CD14-positive monocyte (primary cell): ENCODE measurements around the gene LDLR. TPM values are rescaled to one million over a fixed set of nuclear protein-coding genes. Genes with fewer than 3 reads are reported as not detected.
"Not testable (repeated sequence)": the region's sequence is repeated elsewhere in the genome, so short reads cannot be mapped to it uniquely, and the experiment has no call there.

Experiments
- DNase-seq, 3 donors: peaks; one replicate each; pipeline ENCODE4 v3.0.0-alpha.2; 2011 to 2022
- H2AFZ ChIP-seq: 2 replicates; pipeline ENCODE4 v1.6.0; 2012; ENCODE audit warnings: mild to moderate bottlenecking, low read depth, low read length, inconsistent platforms; ENCODE audit not compliant: insufficient read depth, poor library complexity, severe bottlenecking
- H3K27ac ChIP-seq, 2 donors: 1 replicate in 1 of 2; 2 replicates in 1 of 2; pipeline ENCODE4 v1.5.1; 2012 to 2013; ENCODE audit warnings: low read length in 2 of 2, control low read depth in 1 of 2, inconsistent platforms in 1 of 2, low read depth in 1 of 2, mild to moderate bottlenecking in 1 of 2
- H3K27me3 ChIP-seq, 2 donors: one replicate each; pipeline versions ENCODE4 v1.6.0 to v1.6.1; 2011 to 2013; ENCODE audit warnings: low read length in 2 of 2; ENCODE audit not compliant: control insufficient read depth in 2 of 2, insufficient read depth in 2 of 2
- H3K36me3 ChIP-seq, 2 donors: replicated peaks in 1 of 2; 1 replicate in 1 of 2; 2 replicates in 1 of 2; pipeline versions ENCODE4 v1.5.1 to v1.6.1; 2012 to 2013; ENCODE audit warnings: low read length in 2 of 2, control low read depth in 1 of 2, inconsistent platforms in 1 of 2, mild to moderate bottlenecking in 1 of 2; ENCODE audit not compliant: insufficient read depth in 2 of 2, control insufficient read depth in 1 of 2
- H3K4me1 ChIP-seq, 2 donors: 1 replicate in 1 of 2; 2 replicates in 1 of 2; pipeline versions ENCODE4 v1.5.1 to v1.6.1; 2012 to 2013; ENCODE audit warnings: low read length in 2 of 2, control low read depth in 1 of 2, inconsistent platforms in 1 of 2, mild to moderate bottlenecking in 1 of 2, moderate library complexity in 1 of 2; ENCODE audit not compliant: insufficient read depth in 2 of 2, control insufficient read depth in 1 of 2
- H3K4me2 ChIP-seq: replicated peaks from 2 replicates; pipeline ENCODE3; 2012; ENCODE audit warnings: low read length, moderate library complexity, mild to moderate bottlenecking; ENCODE audit not compliant: poor library complexity, severe bottlenecking; ENCODE audit errors: extremely low read depth
- H3K4me3 ChIP-seq, 3 experiments: fragments of 200-600 bp in 1 of 3; sonication (generic) in 1 of 3; replicated peaks in 1 of 3; 1 replicate in 2 of 3; 2 replicates in 1 of 3; pipeline ENCODE4 v1.5.1; 2011 to 2013; ENCODE audit warnings: low read length in 3 of 3, mild to moderate bottlenecking in 3 of 3, control low read depth in 2 of 3, low read depth in 2 of 3, inconsistent platforms in 1 of 3, moderate library complexity in 1 of 3
- H3K79me2 ChIP-seq: 2 replicates; pipeline ENCODE4 v1.6.0; 2012; ENCODE audit warnings: mild to moderate bottlenecking, control low read depth, inconsistent platforms, low read length, moderate library complexity; ENCODE audit not compliant: insufficient read depth
- H3K9ac ChIP-seq: 2 replicates; pipeline ENCODE4 v1.6.0; 2017; ENCODE audit warnings: low read length, mild to moderate bottlenecking; ENCODE audit not compliant: insufficient read depth, poor library complexity, severe bottlenecking
- H3K9me3 ChIP-seq, 2 donors: replicated peaks in 1 of 2; 1 replicate in 1 of 2; 2 replicates in 1 of 2; pipeline versions ENCODE4 v1.5.1 to v1.6.1; 2012 to 2013; ENCODE audit warnings: low read length in 2 of 2, control low read depth in 1 of 2; ENCODE audit not compliant: control insufficient read depth in 1 of 2, insufficient read depth in 1 of 2
- H4K20me1 ChIP-seq: 2 replicates; pipeline ENCODE4 v1.6.0; 2012; ENCODE audit warnings: mild to moderate bottlenecking, low read length, control low read depth, moderate library complexity; ENCODE audit not compliant: insufficient read depth
- H3K27ac Mint-ChIP-seq, 7 donors: one replicate each; pipeline ENCODE4 v1.8.0; 2020; ENCODE audit warnings: mild to moderate bottlenecking in 7 of 7, mixed read lengths in 7 of 7, moderate library complexity in 6 of 7, inconsistent platforms in 2 of 7
- H3K27me3 Mint-ChIP-seq, 3 donors: one replicate each; pipeline ENCODE4 v1.8.0; 2021 to 2022; ENCODE audit warnings: low read depth in 3 of 3, mild to moderate bottlenecking in 3 of 3, mixed read lengths in 3 of 3, moderate library complexity in 3 of 3, inconsistent platforms in 1 of 3
- H3K36me3 Mint-ChIP-seq, 2 donors: one replicate each; pipeline ENCODE4 v1.8.0; 2020; ENCODE audit warnings: mixed read lengths in 2 of 2, inconsistent platforms in 1 of 2, mild to moderate bottlenecking in 1 of 2
- H3K4me1 Mint-ChIP-seq: one replicate; pipeline ENCODE4 v1.8.0; 2020; ENCODE audit warnings: mild to moderate bottlenecking, mixed read lengths
- H3K4me3 Mint-ChIP-seq, 2 donors: one replicate each; pipeline ENCODE4 v1.8.0; 2020; ENCODE audit warnings: mild to moderate bottlenecking in 2 of 2, mixed read lengths in 2 of 2, moderate library complexity in 1 of 2
- H3K9me3 Mint-ChIP-seq, 7 donors: one replicate each; pipeline ENCODE4 v1.8.0; 2020 to 2022; ENCODE audit warnings: mixed read lengths in 7 of 7, mild to moderate bottlenecking in 6 of 7, moderate library complexity in 6 of 7, inconsistent platforms in 2 of 7
- WGBS: methylation state at CpG from one replicate; pipeline ENCODE4 v1.1.5; 2013; ENCODE audit warnings: missing lambda C conversion rate; ENCODE audit not compliant: insufficient coverage; 5-methylcytosine and 5-hydroxymethylcytosine counted together
- intact Hi-C, 2 donors: fragments of 100-400 bp; cut with micrococcal nuclease; formaldehyde crosslinking; loops; one replicate each; pipeline versions ENCODE4 v1.15.0 to v1.15.1; 2023
- polyA plus RNA-seq, 3 donors: library from polyadenylated mRNA; depleted of rRNA in 1 of 3; unstranded in 2 of 3; stranded (reverse) in 1 of 3; fragments of 300-500 nt in 2 of 3; fragments of >200 nt in 1 of 3; fragmentation: Illumina TruSeq in 2 of 3; gene quantifications; 1 replicate in 2 of 3; 2 replicates in 1 of 3; pipeline ENCODE4 v1.2.3, GENCODE V29; 2012 to 2021
- TF ChIP-seq, protein P1 (sequence below): fragments of 200-600 bp; IDR thresholded peaks from one replicate; pipeline ENCODE4 v1.8.0; 2022; ENCODE audit warnings: antibody characterized with exemption, mild to moderate bottlenecking

Gene LDLR
- polyA plus RNA-seq, 3 donors, result 14.3 to 21.2 (median 19.8) TPM

DNA sequence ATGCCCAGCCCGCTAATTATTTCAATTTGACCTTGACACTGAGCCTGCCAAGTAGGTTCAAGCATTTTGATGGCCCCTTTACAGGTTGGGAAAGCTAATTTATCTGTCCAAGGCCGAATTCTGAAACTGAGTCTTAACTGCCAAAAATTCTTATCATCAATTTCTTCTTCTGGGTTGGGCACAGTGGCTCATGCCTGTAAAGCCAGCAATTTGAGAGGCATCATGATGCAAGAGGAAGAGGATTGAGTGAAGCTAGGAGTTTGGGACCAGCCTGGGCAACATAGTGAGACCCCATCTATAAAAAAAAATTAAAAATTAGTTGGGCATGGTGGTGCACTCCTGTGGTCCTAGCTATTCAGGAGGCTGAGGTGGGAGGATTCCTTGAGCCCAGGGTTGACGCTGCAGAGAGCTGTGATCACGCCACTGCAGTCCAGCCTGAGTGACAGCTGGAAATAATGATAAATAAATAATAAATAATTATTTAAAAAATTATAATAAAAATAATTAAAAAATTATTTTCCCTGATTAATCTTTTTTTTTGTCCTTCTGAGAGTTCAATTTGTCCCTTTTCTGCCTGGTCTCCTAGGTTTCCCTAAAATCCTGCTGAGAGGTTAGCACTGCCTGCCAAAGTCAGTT is 1.3 kb upstream of the LDLR start:
- no peaks in the 10 kb centered on the region for H3K36me3 ChIP-seq
- peaks cover 32% of the 10 kb centered on the region for H3K4me1 Mint-ChIP-seq
- H3K27ac ChIP-seq, result no peak overlapping the region
- no peaks in the 10 kb centered on the region for H3K9me3 ChIP-seq
- no peaks in the 10 kb centered on the region for H3K36me3 Mint-ChIP-seq
- intact Hi-C loops, result loop anchor here in 1 of 2 donors (2.0 to 10.0 kb wide), 2 partner anchors 13 to 53 kb away; no protein-coding TSS in a partner anchor
- peaks cover 1 to 12% (median 7%) of the 10 kb centered on the region in 3 donors for H3K27me3 Mint-ChIP-seq
- peak overlapping the region in 2 of 7 donors; percentile 40 to 98 for H3K27ac Mint-ChIP-seq
- peaks cover 14% of the 10 kb centered on the region for H3K79me2 ChIP-seq
- peaks cover 0 to 4% (median 3%) of the 10 kb centered on the region in 7 donors for H3K9me3 Mint-ChIP-seq
- peaks cover 0 to 10% of the 10 kb centered on the region in 2 donors for H3K27me3 ChIP-seq
- no peak overlapping the region for H2AFZ ChIP-seq
- peaks cover 5% of the 10 kb centered on the region for H4K20me1 ChIP-seq
- H3K9ac ChIP-seq, result no peak overlapping the region
- H3K4me1 ChIP-seq, result peaks cover 43 to 45% of the 10 kb centered on the region in 2 donors
- 100% methylated on average over 1 of the region's 4 CpGs for WGBS
- peak overlapping the region in 1 of 2 donors; percentile 39 for H3K4me3 Mint-ChIP-seq
- no peak for DNase-seq
- no peak overlapping the region for H3K4me2 ChIP-seq
- no peak overlapping the region for H3K4me3 ChIP-seq
- TF ChIP-seq, protein P1, sequence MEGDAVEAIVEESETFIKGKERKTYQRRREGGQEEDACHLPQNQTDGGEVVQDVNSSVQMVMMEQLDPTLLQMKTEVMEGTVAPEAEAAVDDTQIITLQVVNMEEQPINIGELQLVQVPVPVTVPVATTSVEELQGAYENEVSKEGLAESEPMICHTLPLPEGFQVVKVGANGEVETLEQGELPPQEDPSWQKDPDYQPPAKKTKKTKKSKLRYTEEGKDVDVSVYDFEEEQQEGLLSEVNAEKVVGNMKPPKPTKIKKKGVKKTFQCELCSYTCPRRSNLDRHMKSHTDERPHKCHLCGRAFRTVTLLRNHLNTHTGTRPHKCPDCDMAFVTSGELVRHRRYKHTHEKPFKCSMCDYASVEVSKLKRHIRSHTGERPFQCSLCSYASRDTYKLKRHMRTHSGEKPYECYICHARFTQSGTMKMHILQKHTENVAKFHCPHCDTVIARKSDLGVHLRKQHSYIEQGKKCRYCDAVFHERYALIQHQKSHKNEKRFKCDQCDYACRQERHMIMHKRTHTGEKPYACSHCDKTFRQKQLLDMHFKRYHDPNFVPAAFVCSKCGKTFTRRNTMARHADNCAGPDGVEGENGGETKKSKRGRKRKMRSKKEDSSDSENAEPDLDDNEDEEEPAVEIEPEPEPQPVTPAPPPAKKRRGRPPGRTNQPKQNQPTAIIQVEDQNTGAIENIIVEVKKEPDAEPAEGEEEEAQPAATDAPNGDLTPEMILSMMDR, result no peak

DNA sequence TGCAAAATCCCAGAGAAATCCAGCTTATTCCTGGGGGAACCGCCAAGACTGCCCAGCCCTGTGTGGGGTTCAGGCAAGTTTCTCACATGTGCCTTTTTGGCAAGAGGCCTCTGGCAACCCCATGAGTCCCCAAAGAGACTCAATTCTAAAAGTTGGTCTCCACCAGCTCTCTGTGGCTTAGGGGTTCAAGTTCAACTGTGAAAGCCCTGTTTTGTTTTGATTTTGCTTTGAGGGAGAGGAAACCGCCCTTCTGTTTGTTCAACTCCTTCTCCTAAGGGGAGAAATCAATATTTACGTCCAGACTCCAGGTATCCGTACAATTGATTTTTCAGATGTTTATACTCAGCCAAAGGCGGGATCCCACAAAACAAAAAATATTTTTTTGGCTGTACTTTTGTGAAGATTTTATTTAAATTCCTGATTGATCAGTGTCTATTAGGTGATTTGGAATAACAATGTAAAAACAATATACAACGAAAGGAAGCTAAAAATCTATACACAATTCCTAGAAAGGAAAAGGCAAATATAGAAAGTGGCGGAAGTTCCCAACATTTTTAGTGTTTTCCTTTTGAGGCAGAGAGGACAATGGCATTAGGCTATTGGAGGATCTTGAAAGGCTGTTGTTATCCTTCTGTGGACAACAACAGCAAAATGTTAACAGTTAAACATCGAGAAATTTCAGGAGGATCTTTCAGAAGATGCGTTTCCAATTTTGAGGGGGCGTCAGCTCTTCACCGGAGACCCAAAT is 583 bp upstream of the LDLR start:
- Histone ChIP-seq H2AFZ (peak overlapping the region; percentile 36), H3K4me1 (peaks cover 50% of the 10 kb centered on the region in 2 donors), H3K27me3 (peaks cover 0 to 10% of the 10 kb centered on the region in 2 donors), H3K79me2 (peaks cover 14% of the 10 kb centered on the region), H3K4me2 (peak overlapping the region; percentile 84), H3K4me3 (peak overlapping the region; percentile 58 to 81 (median 78)), H3K27ac (peak overlapping the region; percentile 84 to 97), H4K20me1 (peaks cover 9% of the 10 kb centered on the region), H3K9me3 (no peaks in the 10 kb centered on the region), H3K9ac (no peak overlapping the region), H3K36me3 (no peaks in the 10 kb centered on the region)
- WGBS, result 24% methylated on average over 5 of the region's 11 CpGs
- DNase-seq, result no peak
- Mint-ChIP-seq H3K4me3 (peak overlapping the region; percentile 86 to 89), H3K27me3 (peaks cover 1 to 10% (median 7%) of the 10 kb centered on the region in 3 donors), H3K9me3 (peaks cover 0 to 4% (median 3%) of the 10 kb centered on the region in 7 donors), H3K4me1 (peaks cover 39% of the 10 kb centered on the region), H3K36me3 (no peaks in the 10 kb centered on the region), H3K27ac (peak overlapping the region; percentile 88 to 100 (median 96))
- TF ChIP-seq, protein P1, result no peak
- intact Hi-C loops, result loop anchor here in 1 of 2 donors (2.0 to 10.0 kb wide), 2 partner anchors 14 to 54 kb away; no protein-coding TSS in a partner anchor

DNA sequence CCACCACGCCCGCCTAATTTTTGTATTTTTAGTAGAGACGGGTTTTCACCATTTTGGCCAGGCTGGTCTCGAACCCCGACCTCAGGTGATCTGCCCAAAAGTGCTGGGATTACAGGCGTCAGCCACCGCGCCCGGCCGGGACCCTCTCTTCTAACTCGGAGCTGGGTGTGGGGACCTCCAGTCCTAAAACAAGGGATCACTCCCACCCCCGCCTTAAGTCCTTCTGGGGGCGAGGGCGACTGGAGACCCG is 676 bp downstream of the LDLR start:
- Histone ChIP-seq H3K79me2 (peaks cover 22% of the 10 kb centered on the region), H3K4me1 (peaks cover 63% of the 10 kb centered on the region in 2 donors), H3K9ac (peak overlapping the region; percentile 88), H3K27ac (peak overlapping the region; percentile 84 to 97), H3K4me3 (peak overlapping the region; percentile 58 to 81 (median 78)), H4K20me1 (peaks cover 10% of the 10 kb centered on the region), H3K4me2 (peak overlapping the region; percentile 84), H2AFZ (peak overlapping the region; percentile 36)
- H3K27me3 Mint-ChIP-seq, H3K36me3 Mint-ChIP-seq, H3K9me3 Mint-ChIP-seq, H3K27me3 ChIP-seq, DNase-seq, H3K36me3 ChIP-seq, intact Hi-C loops, H3K9me3 ChIP-seq: not testable (repeated sequence)
- WGBS, result 0% methylated on average over 13 of the region's 15 CpGs
- Mint-ChIP-seq H3K27ac (peak overlapping the region; percentile 88 to 100 (median 96)), H3K4me3 (peak overlapping the region; percentile 86 to 89), H3K4me1 (peaks cover 49% of the 10 kb centered on the region)
